OCI-LY3 (cell line): Measurements from ENCODE around the gene BARX2.

Experiments
- EZH2phosphoT487 ChIP-seq: fragments of 200-600 bp; shearing (Covaris generic); IDR thresholded peaks from 2 replicates; pipeline ENCODE4 v1.6.1; 2018; ENCODE audit warnings: antibody characterized with exemption, mixed run types, low read depth
- TF ChIP-seq, protein P1 (sequence below): fragments of 200-600, 300-600 bp; sonication (generic); IDR thresholded peaks from 2 replicates; pipeline ENCODE4 v1.5.1; 2014; ENCODE audit warnings: antibody characterized with exemption, low read length, low read depth

DNA sequence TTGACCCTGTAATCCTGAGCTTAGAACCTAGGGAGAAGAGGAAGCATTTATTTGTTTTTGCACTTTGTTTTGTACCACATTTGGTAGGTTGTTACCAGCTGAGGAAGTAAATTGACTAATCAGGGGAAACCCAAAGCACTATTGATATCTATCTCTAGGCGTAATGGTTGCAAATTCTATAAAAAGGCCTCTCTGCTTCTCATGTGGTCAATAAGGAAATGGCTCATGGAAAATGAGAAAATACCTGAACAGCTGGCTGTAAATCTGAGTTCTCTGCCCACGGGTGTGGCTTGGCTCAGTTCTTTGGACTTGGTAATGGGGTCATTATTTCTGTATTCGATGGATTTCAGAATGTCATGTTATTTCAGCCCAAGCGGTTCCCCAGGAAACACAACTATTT is 42.4 kb downstream of the BARX2 start:
- TF ChIP-seq, protein P1, sequence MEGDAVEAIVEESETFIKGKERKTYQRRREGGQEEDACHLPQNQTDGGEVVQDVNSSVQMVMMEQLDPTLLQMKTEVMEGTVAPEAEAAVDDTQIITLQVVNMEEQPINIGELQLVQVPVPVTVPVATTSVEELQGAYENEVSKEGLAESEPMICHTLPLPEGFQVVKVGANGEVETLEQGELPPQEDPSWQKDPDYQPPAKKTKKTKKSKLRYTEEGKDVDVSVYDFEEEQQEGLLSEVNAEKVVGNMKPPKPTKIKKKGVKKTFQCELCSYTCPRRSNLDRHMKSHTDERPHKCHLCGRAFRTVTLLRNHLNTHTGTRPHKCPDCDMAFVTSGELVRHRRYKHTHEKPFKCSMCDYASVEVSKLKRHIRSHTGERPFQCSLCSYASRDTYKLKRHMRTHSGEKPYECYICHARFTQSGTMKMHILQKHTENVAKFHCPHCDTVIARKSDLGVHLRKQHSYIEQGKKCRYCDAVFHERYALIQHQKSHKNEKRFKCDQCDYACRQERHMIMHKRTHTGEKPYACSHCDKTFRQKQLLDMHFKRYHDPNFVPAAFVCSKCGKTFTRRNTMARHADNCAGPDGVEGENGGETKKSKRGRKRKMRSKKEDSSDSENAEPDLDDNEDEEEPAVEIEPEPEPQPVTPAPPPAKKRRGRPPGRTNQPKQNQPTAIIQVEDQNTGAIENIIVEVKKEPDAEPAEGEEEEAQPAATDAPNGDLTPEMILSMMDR, result no peak
- no peak for TF ChIP-seq EZH2phosphoT487
